Measurements from ENCODE around the gene CA5A. TPM values are rescaled to one million over a fixed set of nuclear protein-coding genes. Genes with fewer than 3 reads are reported as not detected.
A peak's percentile ranks its signal among the peaks of the same experiment; 100 is the strongest.

CA5A gene
- total and polyA plus RNA-seq, 2 of the 4 experiments (the other 2 are of a cell fraction) = not detected

DNA sequence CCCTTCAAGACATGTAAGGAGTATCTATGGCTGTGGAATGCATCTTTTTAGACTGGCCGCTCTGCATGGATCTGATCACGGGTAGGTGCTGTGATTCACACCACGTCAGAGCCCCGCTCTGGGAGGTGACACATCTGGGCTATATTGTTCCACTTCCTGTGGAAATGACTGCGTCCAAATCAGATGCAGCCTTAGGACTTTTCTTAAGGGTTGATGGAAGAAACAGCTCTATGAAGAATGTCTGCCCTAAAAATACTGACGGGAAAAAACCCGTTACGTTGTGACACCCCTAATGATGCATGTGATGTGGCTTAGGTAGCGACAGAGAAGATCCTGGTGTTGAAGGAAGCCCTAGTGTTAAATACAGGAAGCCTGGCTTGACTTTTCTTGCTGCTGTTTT, 27.1 kb upstream of the CA5A start:
- Histone ChIP-seq H3K27ac (ENCODE audit: insufficient read depth, low read length) (no peak overlapping the region), H2AK5ac (ENCODE audit: low read depth, low read length) (peak overlapping the region; percentile 65; the same call in 1 of the 2 replicates), H4K8ac (ENCODE audit: low read depth in 2 of 2, low read length in 2 of 2) (peak overlapping the region in 1 of 2 experiments; percentile 92; a peak in 2 of 4 replicates), H3K4me1 (ENCODE audit: control insufficient read depth, insufficient read depth, low read length) (peaks cover 22% of the 10 kb centered on the region), H3K4me3 (ENCODE audit: insufficient read depth, low read depth, low read length) (no peak overlapping the region), H4K5ac (ENCODE audit: low read depth, low read length) (peak overlapping the region; percentile 31; the same call in 1 of the 2 replicates), H2BK15ac (ENCODE audit: low read depth, low read length) (peak overlapping the region; percentile 29; the same call in 2 of the 3 replicates), H3K27me3 (ENCODE audit: control insufficient read depth, insufficient read depth, low read length) (no peaks in the 10 kb centered on the region), H3K4ac (ENCODE audit: low read depth, low read length) (peak overlapping the region; percentile 79), H3K23ac (ENCODE audit: low read depth, low read length) (peak overlapping the region; percentile 91), H3K4me2 (ENCODE audit: low read depth, low read length) (peak overlapping the region; percentile 19; the same call in 1 of the 2 replicates), H3K56ac (ENCODE audit: extremely low read depth, insufficient read depth, low read length) (0 out of 2 replicates have a peak overlapping the region, but pooled peaks have one; percentile 24), H3K14ac (replicated peaks; ENCODE audit: low read depth, low read length) (peak overlapping the region; percentile 92), H4K91ac (ENCODE audit: insufficient read depth, low read depth, low read length) (no peak overlapping the region), H4K20me1 (ENCODE audit: insufficient read depth, low read length) (peaks cover 12% of the 10 kb centered on the region; the same call in 1 of the 2 replicates), H3K9ac (ENCODE audit: low read depth, low read length) (peak overlapping the region; percentile 19; the same call in 1 of the 2 replicates), H3K9me3 (ENCODE audit: control insufficient read depth, insufficient read depth, low read length) (no peaks in the 10 kb centered on the region), H3K18ac (ENCODE audit: low read depth, low read length) (peak overlapping the region; percentile 78), H2AK9ac (replicated peaks; ENCODE audit: low read depth, low read length, poor library complexity) (peak overlapping the region; percentile 76), H2BK5ac (ENCODE audit: low read depth, low read length, poor library complexity, severe bottlenecking) (peak overlapping the region; percentile 71), H2BK20ac (ENCODE audit: low read depth, low read length) (0 out of 2 replicates have a peak overlapping the region, but pooled peaks have one; percentile 36), H3K9me1 (ENCODE audit: insufficient read depth, low read length) (peaks cover 13% of the 10 kb centered on the region), H3K79me1 (ENCODE audit: low read depth in 1 of 2, low read length in 2 of 2) (peaks cover 18 to 91% of the 10 kb centered on the region in 2 experiments; a peak in 3 of 4 replicates), H2BK120ac (ENCODE audit: low read depth, low read length) (peak overlapping the region; percentile 90), H3K36me3 (ENCODE audit: control insufficient read depth, insufficient read depth, low read length) (no peaks in the 10 kb centered on the region), H2AFZ (replicated peaks; ENCODE audit: low read length, poor library complexity) (peak overlapping the region; percentile 24)
- in situ Hi-C loops (cut with MboI; ENCODE audit: low sequenced_read_pairs) (no loop called here), dilution Hi-C loops (cut with HindIII; ENCODE audit: low sequenced_read_pairs, unreplicated experiment) (no loop called here), intact Hi-C loops (cut with micrococcal nuclease) (no loop called here)
- TF ChIP-seq ELK1 (IDR thresholded peaks at IDR 0.05; ENCODE audit: borderline replicate concordance, low read depth, low read length) (no peak), RCOR1 (IDR thresholded peaks at IDR 0.05; ENCODE audit: insufficient replicate concordance, low read length) (no peak), SMC3 (IDR thresholded peaks at IDR 0.05; ENCODE audit: low read depth, low read length) (no peak), CEBPB (IDR thresholded peaks at IDR 0.05; ENCODE audit: low read depth, low read length) (no peak), MAFK (IDR thresholded peaks at IDR 0.05; ENCODE audit: low read depth, low read length) (no peak), FOS (IDR thresholded peaks at IDR 0.05; ENCODE audit: low read depth, low read length) (peak; percentile 39; the same call in 1 of the 2 replicates), NFE2L2 (IDR thresholded peaks at IDR 0.05; ENCODE audit: low read depth, low read length) (no peak), MAZ (IDR thresholded peaks at IDR 0.05; ENCODE audit: borderline replicate concordance, low read depth, low read length) (no peak), BHLHE40 (IDR thresholded peaks at IDR 0.05; ENCODE audit: low read depth, low read length) (peak; percentile 87), POLR2A (IDR thresholded peaks at IDR 0.05; ENCODE audit: low read depth, low read length) (0 out of 2 replicates have a peak, but pooled peaks have one; percentile 19), RAD21 (IDR thresholded peaks at IDR 0.05; ENCODE audit: low read length) (no peak), MXI1 (IDR thresholded peaks at IDR 0.05; ENCODE audit: borderline replicate concordance, low read depth, low read length) (no peak), CHD1 (IDR thresholded peaks at IDR 0.05; ENCODE audit: low read depth, low read length) (no peak), RFX5 (IDR thresholded peaks at IDR 0.05; ENCODE audit: low read depth, low read length) (no peak)
- TF ChIP-seq, protein P1, sequence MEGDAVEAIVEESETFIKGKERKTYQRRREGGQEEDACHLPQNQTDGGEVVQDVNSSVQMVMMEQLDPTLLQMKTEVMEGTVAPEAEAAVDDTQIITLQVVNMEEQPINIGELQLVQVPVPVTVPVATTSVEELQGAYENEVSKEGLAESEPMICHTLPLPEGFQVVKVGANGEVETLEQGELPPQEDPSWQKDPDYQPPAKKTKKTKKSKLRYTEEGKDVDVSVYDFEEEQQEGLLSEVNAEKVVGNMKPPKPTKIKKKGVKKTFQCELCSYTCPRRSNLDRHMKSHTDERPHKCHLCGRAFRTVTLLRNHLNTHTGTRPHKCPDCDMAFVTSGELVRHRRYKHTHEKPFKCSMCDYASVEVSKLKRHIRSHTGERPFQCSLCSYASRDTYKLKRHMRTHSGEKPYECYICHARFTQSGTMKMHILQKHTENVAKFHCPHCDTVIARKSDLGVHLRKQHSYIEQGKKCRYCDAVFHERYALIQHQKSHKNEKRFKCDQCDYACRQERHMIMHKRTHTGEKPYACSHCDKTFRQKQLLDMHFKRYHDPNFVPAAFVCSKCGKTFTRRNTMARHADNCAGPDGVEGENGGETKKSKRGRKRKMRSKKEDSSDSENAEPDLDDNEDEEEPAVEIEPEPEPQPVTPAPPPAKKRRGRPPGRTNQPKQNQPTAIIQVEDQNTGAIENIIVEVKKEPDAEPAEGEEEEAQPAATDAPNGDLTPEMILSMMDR (conservative IDR thresholded peaks at IDR 0.05; ENCODE audit: low read depth, low read length) = no peak
- TF ChIP-seq, protein P2, sequence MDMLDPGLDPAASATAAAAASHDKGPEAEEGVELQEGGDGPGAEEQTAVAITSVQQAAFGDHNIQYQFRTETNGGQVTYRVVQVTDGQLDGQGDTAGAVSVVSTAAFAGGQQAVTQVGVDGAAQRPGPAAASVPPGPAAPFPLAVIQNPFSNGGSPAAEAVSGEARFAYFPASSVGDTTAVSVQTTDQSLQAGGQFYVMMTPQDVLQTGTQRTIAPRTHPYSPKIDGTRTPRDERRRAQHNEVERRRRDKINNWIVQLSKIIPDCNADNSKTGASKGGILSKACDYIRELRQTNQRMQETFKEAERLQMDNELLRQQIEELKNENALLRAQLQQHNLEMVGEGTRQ (IDR thresholded peaks at IDR 0.05; ENCODE audit: low read depth, low read length) = 0 out of 2 replicates have a peak, but pooled peaks have one; percentile 12
- peak; percentile 93 for DNase-seq
- ChIA-PET CTCF (no interaction called here), POLR2A (ENCODE audit: unreplicated experiment) (no interaction called here)
- WGBS, 2 experiments (ENCODE audit: extremely low coverage in 2 of 2, insufficient read length in 1 of 2) = 27% methylated on average over 2 of the region's 9 CpGs; no CpG with 5 or more reads in 1 of the 2 experiments
- peak; percentile 61 for ATAC-seq (ENCODE audit: low read depth)
- BruUV-seq (replicated peaks) = no TSS peak

Measured in IMR-90 (cell line).